ENCODE data around the gene ZDHHC24.

- TF ChIP-seq CTCF (IDR thresholded peaks at IDR 0.05), result no peak
- no peak for TF ChIP-seq POLR2A (IDR thresholded peaks at IDR 0.05)
These were observed 9.6 kb upstream of the ZDHHC24 start for GRCh38 chr11:66555416-66555815.

Measured in lower leg skin (tissue), 3 donors.